IPS DF 19.7 (cell line): ENCODE measurements around the gene ROS1.
"Not testable (repeated sequence)": the region's sequence is repeated elsewhere in the genome, so short reads cannot be mapped to it uniquely, and the experiment has no call there.

Experiments used
- DNase-seq: peaks from one replicate; pipeline ENCODE4 v3.0.0-alpha.2; 2013; ENCODE audit warnings: low read depth, low spot score

ROS1 gene

GRCh38 chr6:117425431-117426153 lies at the start of gene ROS1:
Gene ROS1, minus strand, starts transcription at chr6:117425942. Its CDS starts 286 bp downstream, at chr6:117425656.
- no peak for DNase-seq

GRCh38 chr6:117473401-117473800 lies 47.7 kb upstream of the ROS1 start:
- no peak for DNase-seq

- no peak for DNase-seq
Observed at GRCh38 chr6:117472667-117473066, 46.9 kb upstream of the ROS1 start.

GRCh38 chr6:117469791-117470190 lies 44.0 kb upstream of the ROS1 start:
- no peak for DNase-seq

- DNase-seq: no peak
Observed at GRCh38 chr6:117469356-117469755, 43.6 kb upstream of the ROS1 start.

- DNase-seq: not testable (repeated sequence)
Observed at GRCh38 chr6:117468527-117468926, 42.8 kb upstream of the ROS1 start.

GRCh38 chr6:117467876-117468275 lies 42.1 kb upstream of the ROS1 start:
- DNase-seq: no peak

GRCh38 chr6:117465691-117466090 lies 39.9 kb upstream of the ROS1 start:
- DNase-seq: no peak

GRCh38 chr6:117464700-117465099 lies 39.0 kb upstream of the ROS1 start:
- no peak for DNase-seq

GRCh38 chr6:117463762-117464665 lies 38.3 kb upstream of the ROS1 start:
- DNase-seq: no peak

- DNase-seq: no peak
Observed at GRCh38 chr6:117459204-117459944, 33.6 kb upstream of the ROS1 start.

GRCh38 chr6:117456998-117457397 lies 31.3 kb upstream of the ROS1 start:
- no peak for DNase-seq

GRCh38 chr6:117456250-117456649 lies 30.5 kb upstream of the ROS1 start:
- DNase-seq: no peak

- no peak for DNase-seq
Observed at GRCh38 chr6:117451671-117452070, 25.9 kb upstream of the ROS1 start.

- DNase-seq: peak; percentile 12
Observed at GRCh38 chr6:117449549-117450439, 24.1 kb upstream of the ROS1 start.

GRCh38 chr6:117448732-117449485 lies 23.2 kb upstream of the ROS1 start:
- no peak for DNase-seq

- no peak for DNase-seq
Observed at GRCh38 chr6:117448011-117448410, 22.3 kb upstream of the ROS1 start.

- no peak for DNase-seq
Observed at GRCh38 chr6:117446861-117447260, 21.1 kb upstream of the ROS1 start.

GRCh38 chr6:117444600-117444999 lies 18.9 kb upstream of the ROS1 start:
- no peak for DNase-seq

- DNase-seq: not testable (repeated sequence)
Observed at GRCh38 chr6:117442313-117442712, 16.6 kb upstream of the ROS1 start.
